ENCODE measurements around the gene PCBD1.

PCBD1 gene

DNA sequence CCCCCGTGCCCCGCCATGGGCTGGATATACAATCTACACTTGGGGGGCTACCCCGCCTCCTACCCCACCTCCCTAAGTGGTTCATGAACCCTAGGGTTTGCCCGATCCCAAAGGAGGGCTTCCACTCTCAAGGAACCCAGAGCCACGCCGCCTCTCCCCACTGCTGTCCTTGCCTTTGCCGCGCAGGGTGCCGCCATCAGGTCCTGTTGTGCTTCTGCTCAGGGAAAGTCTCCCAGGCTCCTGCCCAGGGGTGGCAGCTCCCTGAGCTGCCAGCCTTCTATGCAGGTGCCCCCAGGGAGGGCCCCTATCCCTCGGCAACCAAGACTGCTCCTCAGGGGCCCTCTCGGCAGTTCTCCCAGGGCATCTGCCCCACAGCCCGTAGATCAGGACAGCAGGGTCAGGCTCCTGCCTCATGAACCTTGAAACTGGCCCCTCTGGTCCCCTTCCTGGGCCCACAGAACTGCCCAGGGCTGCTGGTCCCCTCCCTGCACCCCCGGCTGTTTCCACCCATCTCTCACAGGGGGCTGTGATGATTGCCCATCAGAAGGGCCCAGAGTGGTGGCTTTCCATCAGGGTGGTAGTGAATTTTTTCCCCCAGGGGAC lies 13.0 kb upstream of the PCBD1 start:
- DNase-seq = no peak

DNA sequence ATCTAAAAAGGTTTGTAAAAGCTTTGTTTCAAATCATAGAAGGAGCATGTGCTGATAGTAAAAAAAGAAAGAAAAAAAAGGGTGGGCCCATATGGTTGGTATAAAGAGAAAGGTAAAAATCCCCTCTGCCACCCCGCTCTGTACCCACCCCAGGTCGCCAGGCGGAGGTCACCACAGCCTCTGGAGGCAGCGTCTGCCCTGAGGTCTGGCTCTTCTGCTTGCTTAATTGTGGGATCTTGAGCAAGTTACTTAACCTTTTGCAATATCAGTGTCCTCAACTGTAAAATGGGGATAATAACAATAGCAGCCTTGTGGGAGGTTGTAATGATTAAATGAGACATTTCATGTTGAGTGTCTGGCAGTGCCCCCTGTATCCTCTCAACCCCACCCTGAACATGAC lies 10.7 kb upstream of the PCBD1 start:
- DNase-seq = no peak

DNA sequence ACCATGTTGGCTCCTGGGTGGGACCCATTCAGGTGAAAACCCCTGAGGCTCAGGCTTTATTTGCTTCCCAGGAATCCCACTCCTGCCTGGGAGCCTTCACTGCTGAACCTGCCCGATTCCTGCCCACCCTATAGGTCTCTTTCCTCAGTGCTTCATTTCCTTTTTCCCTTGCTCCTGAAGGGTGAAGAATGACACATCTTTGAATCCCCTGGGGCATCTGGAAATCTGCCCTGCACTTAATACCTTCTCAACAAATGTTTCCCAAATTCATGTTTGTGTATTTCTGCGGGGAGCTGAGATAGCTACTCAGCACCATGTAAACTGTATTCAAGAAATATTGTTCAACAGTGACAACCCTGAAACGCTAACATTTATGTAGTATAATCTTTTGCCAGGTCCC lies 10.3 kb upstream of the PCBD1 start:
- DNase-seq = no peak

DNA sequence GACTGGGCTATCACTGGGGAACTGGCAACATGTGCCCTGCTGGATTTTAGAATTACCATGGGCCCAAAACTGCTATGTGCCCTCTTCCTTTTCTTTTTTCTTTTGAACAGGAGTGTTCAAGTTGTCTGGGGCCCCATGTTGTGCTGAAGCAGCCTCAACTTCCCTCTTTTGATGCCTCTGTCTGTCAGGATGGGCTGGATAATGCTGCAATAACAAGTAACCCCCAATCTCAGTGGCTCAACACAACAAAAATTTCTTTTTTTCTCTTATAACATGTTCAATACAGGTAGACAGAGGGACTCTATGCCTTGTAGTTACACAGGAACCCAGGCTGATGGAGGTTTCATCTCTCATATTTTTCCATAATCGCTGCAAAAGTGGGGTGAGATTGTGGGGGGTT lies 8.2 kb upstream of the PCBD1 start:
- no peak for DNase-seq

DNA sequence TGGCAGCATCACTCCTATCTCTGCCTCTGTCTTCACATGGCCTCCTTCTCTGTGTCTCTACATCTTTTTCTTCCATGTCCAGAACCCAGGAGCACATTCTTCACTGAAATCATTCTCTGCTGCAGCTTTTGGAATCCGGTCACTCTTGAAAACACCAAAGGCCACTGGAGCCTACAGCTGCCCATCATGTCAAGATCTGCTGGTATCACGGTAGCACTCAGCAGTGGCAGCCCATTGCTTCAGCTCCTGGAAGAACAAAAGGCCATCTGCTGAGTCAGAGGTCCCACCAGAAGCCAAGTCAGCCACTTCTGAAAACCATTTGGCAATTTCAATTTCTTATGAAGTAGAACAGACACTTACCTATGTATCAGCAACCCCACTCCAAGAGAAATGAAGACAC lies 6.1 kb upstream of the PCBD1 start:
- no peak for DNase-seq

DNA sequence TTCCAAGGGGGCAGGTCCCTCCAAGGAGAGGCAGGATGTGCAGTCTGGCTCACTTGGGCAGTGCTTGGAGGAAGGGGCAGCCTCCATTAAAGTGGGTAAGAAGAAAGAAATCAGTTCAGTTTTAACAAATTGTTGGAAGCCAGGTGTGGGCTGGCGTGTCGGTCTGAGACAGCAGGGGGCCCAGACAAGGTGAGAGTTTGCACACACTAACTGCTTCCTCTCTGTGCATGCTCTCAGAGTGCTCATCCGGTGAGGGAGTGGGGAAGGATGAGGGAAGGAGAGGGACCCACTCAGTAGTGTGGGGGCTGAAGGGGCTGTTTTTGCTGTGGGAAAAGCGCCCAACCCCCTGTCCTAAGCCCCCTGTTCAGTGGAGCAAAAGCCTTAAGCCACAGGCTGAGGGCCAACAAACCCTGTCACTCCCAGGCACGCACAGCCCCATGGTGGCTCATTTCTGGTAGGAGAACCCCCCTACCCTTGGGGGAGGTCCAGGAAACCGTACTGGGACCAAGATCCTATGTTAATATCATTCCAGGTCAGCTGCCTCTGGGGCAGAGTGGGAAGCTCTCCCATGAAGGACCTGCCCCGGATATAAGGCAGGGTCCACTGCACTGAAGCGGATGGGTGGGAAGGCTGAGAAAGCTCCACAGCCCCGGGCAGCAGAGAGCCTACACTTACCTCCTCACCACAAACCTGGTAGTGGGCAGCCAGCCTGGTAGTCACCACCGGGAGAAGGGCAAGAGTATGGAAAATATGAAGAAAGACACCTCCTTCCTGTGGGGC lies 5.1 kb upstream of the PCBD1 start:
- no peak for DNase-seq

DNA sequence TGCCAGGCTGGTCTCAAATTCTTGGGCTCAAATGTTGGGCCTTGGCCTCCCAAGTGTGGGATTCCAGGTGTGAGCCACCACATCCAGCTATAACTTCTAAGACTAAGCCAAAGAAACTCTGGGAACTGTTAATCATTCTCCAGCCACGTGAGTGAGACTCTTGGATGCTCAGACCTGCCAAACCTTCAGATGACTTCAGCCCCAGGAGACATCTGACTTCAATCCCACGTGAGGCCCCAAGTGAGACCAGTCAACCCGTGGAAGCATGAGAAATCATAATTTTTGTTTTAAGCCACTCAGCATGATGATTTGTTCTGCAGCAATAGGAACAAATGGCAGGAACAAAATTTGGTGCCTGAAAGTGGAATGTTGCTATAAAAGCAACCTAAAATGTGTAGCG lies 4.3 kb upstream of the PCBD1 start:
- no peak for DNase-seq

DNA sequence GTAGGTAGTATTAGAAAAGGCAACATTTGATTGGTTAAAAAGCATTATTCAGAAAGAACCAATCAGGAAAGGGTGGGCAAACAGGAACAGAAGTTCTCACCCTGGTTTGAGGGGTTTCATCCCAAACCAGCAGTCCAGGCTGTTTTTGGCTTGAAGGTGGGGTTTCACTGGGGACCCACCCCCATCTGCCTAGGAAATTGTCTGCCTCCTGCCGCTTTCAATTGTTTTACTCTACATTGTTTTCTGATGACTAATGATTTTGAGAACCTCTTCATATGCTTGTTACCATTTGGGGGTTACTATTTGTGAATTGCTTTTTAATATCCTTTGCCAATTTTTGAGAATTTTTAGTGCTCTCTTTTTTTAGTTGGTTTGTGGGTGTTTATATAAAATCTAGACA lies 3.3 kb upstream of the PCBD1 start:
- DNase-seq = no peak

DNA sequence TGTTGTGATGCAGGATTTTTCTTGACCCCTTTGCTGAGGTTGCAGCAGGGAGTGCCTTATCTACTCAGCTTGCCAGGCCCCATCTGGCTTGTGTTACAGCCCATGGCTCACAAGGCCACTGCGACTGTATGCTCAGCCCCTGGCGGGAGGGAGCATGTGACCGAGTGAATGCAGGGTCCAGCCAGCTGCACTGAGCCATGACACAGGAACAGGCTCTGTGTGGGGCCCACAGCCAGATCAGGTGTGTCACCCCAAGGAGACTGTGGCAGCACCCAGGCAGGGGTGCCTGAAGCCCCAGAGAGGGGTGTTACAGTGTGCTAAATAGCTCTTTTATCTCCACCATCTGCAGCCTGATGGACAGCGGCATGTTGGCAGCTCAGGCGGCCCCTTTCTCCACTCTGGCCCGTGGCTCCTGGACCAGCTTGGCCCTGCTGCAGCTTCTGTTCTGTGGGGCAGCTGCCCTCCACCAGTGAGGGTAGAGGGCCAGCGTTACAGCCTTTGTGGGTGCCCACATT lies 2.6 kb upstream of the PCBD1 start:
- DNase-seq = no peak

DNA sequence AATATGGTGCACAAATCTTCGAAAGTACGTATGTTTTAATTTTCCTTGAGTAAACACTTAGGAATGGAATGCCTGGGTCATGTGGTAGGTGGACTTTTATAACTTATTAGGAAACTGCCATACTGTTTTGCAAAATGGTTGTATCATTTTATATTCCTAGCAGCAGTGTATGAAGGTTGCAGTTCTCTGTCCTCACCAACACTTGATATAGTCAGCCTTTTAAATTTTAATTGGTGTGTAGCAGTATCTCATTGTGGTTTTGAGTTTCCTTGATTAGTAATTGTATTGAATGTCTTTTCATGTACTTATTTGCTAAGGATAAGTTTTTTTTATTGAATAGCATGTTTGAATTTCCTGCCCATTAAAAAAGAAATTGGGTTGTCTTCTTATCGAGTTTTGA lies 926 bp upstream of the PCBD1 start:
- DNase-seq = no peak

DNA sequence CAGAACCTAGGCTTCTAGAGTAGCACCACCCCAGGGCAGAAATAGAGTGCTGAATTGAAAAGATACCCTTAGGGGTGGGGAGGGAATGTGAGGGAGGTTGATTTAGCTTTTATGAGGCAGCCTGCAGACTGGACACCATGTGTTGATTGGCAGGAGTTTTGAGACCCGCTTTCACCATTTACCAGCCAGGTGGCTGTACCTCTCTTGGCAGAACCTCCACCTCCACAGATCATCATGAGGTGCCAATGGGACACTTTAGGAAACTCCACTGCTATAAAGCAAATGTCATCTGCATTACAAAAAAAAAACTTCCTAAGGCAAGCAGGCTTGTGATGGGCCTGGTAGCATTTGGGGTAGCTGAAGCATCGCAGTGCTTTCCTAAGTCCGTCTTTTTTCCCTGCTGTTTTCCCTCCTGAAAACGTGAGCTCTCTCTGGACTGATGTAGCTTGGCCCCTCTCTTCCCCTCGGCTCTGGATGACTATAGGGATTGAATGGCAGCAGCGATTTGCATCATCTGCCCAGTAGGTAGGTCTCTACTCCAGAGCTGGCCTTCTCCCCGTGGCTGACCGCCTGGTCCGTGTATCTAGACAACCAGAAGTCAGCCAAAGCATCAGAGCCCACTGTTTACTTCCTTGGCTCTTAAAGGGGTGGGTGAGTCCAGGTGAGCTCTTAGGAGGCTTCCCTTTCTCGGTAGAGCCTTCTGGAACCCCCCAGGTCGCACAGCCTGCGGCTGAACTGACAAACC lies 1.3 kb downstream of the PCBD1 start:
- DNase-seq = no peak

DNA sequence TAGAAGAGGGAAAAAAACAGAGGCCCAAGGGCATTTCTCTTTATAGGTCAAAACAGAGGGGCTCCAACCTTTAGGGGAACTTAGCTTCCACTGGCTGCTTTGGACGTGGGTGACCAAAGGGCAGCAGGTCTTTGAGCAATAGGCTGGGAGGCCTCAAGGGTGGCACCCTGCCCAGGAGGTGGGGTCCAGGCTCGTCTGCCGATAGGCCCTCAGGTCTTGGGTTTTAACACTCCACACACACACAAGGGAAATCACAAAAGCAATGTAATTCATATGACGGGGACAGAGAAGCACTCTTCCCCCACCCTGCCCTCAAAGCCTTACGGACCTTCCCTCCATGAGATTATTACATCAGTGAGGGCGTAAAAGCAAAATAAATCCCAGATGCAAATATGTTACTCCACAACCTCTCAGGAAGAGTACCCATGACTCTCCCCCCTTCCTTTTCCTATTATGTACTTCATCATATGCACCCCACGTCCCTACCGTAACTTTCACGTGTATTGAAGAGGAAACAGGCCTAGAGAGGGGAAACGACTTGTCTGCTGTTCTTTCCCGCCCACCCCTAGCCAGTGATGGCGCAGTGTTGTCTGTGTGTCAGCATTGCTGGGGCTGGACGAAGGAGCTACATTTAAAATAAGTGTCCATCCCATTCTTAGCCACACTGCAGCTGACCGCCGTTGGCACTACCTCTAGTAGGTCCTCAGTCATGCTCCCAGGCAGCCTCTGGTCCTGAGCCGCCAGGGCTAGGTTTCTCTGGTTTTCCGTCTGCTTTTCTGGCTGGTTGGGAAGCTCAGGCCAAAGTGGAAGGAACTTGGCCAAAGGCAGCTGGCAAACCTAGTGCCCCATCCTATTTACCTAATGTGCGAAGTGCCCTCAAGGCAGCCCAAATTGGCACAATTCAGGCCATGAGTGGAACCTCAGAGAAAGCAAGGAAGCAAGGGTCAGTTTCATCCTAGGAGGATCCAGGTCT lies 2.1 kb downstream of the PCBD1 start:
- no peak for DNase-seq

DNA sequence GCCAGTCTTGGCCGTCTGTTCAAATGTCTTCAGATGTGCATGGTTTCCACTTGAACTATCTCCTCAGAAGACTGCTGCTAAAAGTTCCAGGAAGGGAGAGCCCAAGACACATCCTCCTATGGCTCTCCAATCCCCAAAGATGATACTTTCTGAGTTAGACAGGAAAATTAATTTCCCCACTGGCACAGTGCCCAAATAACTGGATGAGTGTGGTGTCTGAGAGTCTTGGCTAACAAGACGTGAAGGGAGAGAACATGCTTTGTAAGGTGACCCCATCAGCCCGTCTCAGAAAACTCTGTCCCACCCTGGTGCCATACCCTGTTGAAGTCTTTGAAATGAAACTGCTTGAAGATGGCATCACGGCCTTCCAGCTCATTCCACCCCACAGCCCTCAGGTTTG lies 2.9 kb downstream of the PCBD1 start:
- no peak for DNase-seq

DNA sequence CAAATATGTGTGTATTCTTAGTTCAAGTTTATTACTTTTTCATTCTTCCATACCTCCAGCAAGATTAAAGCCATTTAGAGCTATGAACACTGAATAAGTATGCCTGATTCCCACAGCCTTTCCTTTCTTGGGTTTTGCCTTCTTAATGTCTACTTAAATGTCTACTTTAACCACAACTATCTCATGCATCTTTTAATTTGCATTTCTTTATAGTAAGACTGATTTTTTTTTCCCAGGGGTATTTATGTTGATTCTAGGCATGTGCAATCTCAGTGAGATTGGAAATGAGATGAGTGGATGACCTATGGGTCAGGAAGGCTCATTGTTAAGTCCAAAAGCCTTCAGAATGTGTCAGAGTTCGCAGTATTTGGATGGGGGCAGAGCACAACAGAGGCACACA lies 3.6 kb downstream of the PCBD1 start:
- no peak for DNase-seq

DNA sequence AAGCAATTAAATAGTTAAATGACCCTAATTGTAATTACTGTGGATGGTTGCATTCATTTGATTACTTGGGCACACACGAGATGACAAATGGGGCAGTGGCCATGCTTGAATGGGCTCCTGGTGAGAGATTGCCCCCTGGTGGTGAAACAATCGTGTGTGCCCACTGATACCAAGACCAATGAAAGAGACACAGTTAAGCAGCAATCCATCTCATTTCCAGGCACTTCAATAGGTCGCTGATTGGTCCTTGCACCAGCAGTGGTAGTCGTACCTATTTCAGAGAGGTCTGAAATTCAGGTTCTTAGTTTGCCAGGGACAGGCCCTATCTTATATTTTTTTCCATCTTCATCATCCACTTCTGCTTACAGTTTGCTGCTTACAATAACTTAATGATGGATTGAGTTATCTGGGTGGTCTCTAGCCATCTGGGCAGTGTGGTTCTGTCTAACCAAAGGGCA lies 8.3 kb downstream of the PCBD1 start:
- peak; percentile 70 for DNase-seq

DNA sequence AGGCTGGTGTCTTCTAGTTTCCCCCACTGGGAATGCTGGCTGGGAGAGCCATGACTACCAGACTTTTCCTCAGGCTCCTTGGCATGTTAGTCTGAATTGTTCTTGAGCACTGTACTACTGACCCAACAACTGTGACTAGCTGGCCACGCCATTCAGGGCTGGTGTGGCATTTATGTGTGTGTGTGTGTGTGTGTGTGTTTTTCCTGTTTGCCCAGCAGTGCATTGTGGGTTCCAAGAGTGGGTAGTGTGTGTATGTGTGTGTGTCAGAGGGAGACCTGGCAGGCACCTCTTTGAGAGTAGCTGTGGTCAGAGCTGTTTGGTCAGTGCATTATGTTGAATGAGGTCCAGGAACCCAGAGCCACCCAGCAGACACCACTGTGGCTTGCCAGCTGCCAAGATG lies 9.2 kb downstream of the PCBD1 start:
- DNase-seq = no peak

DNA sequence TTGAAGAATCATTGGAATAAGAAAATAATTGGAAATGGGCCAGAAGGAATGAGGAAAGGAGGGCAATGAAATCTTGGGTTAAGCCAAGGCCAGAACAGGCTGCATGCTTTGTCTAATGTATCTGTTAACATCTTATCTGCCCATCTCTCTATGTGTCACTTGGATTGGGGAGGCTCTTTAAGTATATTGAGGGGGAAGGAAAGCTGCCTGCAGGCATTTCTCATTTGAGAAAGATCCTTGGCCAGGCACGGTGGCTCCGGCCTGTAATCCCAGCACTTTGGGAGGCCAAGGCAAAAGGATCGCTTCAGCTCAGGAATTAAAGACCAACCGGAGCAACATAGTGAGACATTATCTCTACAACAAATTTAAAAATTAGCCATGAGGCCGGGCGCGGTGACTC lies 14.3 kb downstream of the PCBD1 start:
- DNase-seq = no peak

DNA sequence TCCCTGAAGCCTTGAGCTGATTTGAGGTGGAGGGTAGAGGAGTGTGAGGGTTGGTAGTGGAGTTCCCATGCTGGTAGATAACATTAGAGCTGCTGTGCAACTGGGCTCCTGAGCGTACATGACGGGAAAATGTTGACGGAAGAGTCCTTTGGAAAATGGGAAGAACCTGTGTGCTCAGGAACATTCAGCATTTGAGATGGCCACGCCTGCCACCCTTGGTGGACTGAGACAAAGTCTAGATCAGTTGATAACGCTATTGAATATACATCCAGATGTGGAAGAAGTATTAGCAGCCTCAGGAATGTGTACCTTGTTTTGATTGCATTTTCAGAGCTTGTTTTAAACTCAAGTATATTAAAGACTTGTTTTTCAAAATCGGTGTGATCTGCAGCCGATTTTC lies 16.1 kb downstream of the PCBD1 start:
- DNase-seq = no peak

DNA sequence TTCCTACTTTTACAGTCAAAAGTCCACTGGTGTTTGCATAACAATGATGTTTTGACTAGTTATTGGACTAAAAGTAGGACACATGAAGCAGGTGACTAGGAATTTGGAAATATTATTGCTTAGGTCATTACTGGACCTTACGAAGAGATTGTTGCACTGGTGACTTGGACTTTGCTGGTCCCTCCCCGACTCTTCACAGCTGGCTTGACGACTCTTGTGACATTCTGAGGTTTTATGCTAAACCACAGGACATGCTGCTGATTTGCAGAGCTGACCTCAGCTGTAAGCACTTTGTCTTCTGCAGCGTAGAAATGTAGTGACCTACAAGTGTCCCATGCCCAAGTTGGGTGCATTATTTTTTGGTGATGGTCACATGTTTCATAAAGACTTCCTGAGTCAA lies 21.9 kb downstream of the PCBD1 start:
- no peak for DNase-seq

DNA sequence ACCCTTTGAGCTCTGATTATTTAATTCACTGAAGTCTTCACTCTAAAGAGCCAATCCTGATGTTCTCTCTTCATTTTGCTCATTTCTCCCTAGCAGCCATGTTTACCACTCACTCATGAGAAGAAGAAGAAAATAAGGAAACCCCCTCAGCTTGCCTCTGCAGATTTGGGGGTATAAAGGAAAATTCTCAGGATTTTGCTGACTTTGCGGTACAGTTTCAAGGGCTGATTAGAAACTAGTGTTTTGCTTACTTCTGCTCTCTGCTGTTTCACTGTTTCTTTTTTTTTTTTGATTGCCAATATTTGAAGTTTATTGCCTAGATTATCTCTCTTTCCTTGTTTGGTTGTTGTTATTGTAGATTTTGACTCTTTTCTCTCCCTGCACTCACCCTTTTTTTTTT lies 23.4 kb downstream of the PCBD1 start:
- DNase-seq = no peak

DNA sequence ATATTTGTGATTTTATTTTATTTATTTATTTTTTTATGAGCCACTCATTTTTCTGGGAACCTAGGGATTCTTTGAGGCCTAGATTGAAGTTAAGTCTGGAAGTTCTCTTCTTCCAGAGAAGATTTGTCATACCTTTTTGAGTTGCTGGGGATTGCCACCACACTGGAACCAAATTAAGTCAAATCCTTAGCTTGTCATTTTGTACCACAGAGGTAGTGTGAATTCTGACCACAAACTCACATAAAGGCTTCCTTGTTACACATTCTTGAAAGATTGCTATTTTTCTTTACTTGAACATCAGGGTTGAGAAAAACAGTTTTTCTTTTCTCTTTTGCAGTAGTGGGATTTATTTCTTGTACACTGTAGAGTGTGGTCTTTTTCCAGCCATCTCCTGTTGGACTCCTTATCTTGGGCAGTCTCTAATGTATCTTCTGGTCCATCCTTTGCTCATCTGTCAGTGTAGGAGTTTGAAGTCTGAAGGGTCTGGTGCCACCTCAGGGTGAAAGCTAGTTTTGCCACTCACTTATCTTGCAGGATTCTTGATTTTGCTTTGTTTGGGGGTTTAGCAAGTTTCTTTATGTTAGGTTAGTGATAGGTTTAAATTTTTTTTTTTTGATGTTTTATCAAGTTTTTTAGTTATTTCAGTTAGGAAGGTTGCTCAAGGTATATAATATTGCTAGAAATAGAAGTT lies 24.8 kb downstream of the PCBD1 start:
- DNase-seq = no peak
